ENCODE data around the gene WDR74. TPM values are rescaled to one million over a fixed set of nuclear protein-coding genes. Genes with fewer than 3 reads are reported as not detected.

The WDR74 gene
- total and polyA plus RNA-seq, 2 of the 13 experiments (the other 11 are each of a cell fraction or from before 2014, with no cell fraction given), result 77.0 to 83.3 TPM

- TF ChIP-seq HMGXB3 (CRISPR knock-in tag; IDR thresholded peaks at IDR 0.05; ENCODE audit: borderline replicate concordance) (peak; percentile 28; the same call in 1 of the 2 replicates), ZNF710 (CRISPR knock-in tag; IDR thresholded peaks at IDR 0.05; ENCODE audit: borderline replicate concordance) (peak; percentile 81), SNAPC5 (CRISPR knock-in tag; IDR thresholded peaks at IDR 0.05; ENCODE audit: borderline replicate concordance) (0 out of 2 replicates have a peak, but pooled peaks have one; percentile 62), ZNF441 (CRISPR knock-in tag; IDR thresholded peaks at IDR 0.05; ENCODE audit: borderline replicate concordance) (0 out of 2 replicates have a peak, but pooled peaks have one; percentile 20), NPAS2 (CRISPR knock-in tag; IDR thresholded peaks at IDR 0.05; ENCODE audit: borderline replicate concordance) (no peak), ZNF234 (CRISPR knock-in tag; conservative IDR thresholded peaks at IDR 0.05) (no peak), ZFP82 (CRISPR knock-in tag; IDR thresholded peaks at IDR 0.05; ENCODE audit: borderline replicate concordance) (no peak), ZNF704 (CRISPR knock-in tag; IDR thresholded peaks at IDR 0.05; ENCODE audit: borderline replicate concordance) (no peak), IRF2 (CRISPR knock-in tag; IDR thresholded peaks at IDR 0.05) (peak; percentile 37; the same call in 1 of the 2 replicates), ARID4A (CRISPR knock-in tag; IDR thresholded peaks at IDR 0.05; ENCODE audit: borderline replicate concordance) (peak; percentile 94), ZNF232 (CRISPR knock-in tag; IDR thresholded peaks at IDR 0.05; ENCODE audit: borderline replicate concordance) (peak; percentile 57), IRX3 (CRISPR knock-in tag; IDR thresholded peaks at IDR 0.05; ENCODE audit: borderline replicate concordance, low read depth) (no peak; the same call in 1 of the 2 replicates), SP4 (CRISPR knock-in tag; IDR thresholded peaks at IDR 0.05) (peak; percentile 89), SMAD1 (CRISPR knock-in tag; IDR thresholded peaks at IDR 0.05; ENCODE audit: borderline replicate concordance, low read depth) (peak; percentile 72; the same call in 1 of the 2 replicates), DNMT1 (CRISPR knock-in tag; IDR thresholded peaks at IDR 0.05) (peak; percentile 96; the same call in 1 of the 2 replicates)
Measured at GRCh38 chr11:62880803-62881578, 41.6 kb upstream of the WDR74 start, which contains the start of gene SLC3A2 (continued).

All from HepG2 (cell line).